ENCODE results near the gene SPATA18. TPM values are rescaled to one million over a fixed set of nuclear protein-coding genes. Genes with fewer than 3 reads are reported as not detected.

The SPATA18 gene
- not detected for total RNA-seq

- DNase-seq, result no peak
These were observed at the start of gene SPATA18 for GRCh38 chr4:52051213-52051614. Gene SPATA18 (plus strand): TSS chr4:52051304. CDS start chr4:52051705, 401 bp downstream.

- DNase-seq, result no peak
These were observed 49.5 kb upstream of the SPATA18 start for GRCh38 chr4:52001616-52002015.

- DNase-seq, result no peak
These were observed 46.7 kb upstream of the SPATA18 start for GRCh38 chr4:52004414-52004813.

- no peak for DNase-seq
These were observed 45.4 kb upstream of the SPATA18 start for GRCh38 chr4:52005604-52006273.

- DNase-seq, result no peak
These were observed 44.2 kb upstream of the SPATA18 start for GRCh38 chr4:52006887-52007286.

GRCh38 chr4:52010986-52011385, 40.1 kb upstream of the SPATA18 start:
- DNase-seq, result no peak

- no peak for DNase-seq
These were observed 38.5 kb upstream of the SPATA18 start for GRCh38 chr4:52012651-52013050.

- DNase-seq, result no peak
These were observed 36.2 kb upstream of the SPATA18 start for GRCh38 chr4:52014903-52015302.

- no peak for DNase-seq
These were observed 35.7 kb upstream of the SPATA18 start for GRCh38 chr4:52015366-52015765.

GRCh38 chr4:52016981-52017380, 34.1 kb upstream of the SPATA18 start:
- DNase-seq, result no peak

- no peak for DNase-seq
These were observed 33.3 kb upstream of the SPATA18 start for GRCh38 chr4:52017814-52018213.

- DNase-seq, result no peak
These were observed 31.0 kb upstream of the SPATA18 start, which contains the start of gene LRRC66 for GRCh38 chr4:52019936-52020657. Gene LRRC66 (minus strand): TSS chr4:52020363. CDS start chr4:52017613, 2,750 bp downstream.

- DNase-seq, result no peak
These were observed 22.1 kb upstream of the SPATA18 start for GRCh38 chr4:52028970-52029369.

- no peak for DNase-seq
These were observed 19.1 kb upstream of the SPATA18 start for GRCh38 chr4:52032005-52032404.

GRCh38 chr4:52035190-52035589, 15.9 kb upstream of the SPATA18 start:
- no peak for DNase-seq

- no peak for DNase-seq
These were observed 14.1 kb upstream of the SPATA18 start for GRCh38 chr4:52036886-52037530.

GRCh38 chr4:52037689-52038102, 13.4 kb upstream of the SPATA18 start:
- no peak for DNase-seq

- DNase-seq, result peak; percentile 52
These were observed 12.8 kb upstream of the SPATA18 start, which contains the start of gene SGCB for GRCh38 chr4:52038103-52038912. Gene SGCB (minus strand): TSS chr4:52038299. CDS start chr4:52038259, 40 bp downstream.

- DNase-seq, result no peak
These were observed 6.1 kb upstream of the SPATA18 start for GRCh38 chr4:52045028-52045427.

GRCh38 chr4:52049266-52049665, 1.8 kb upstream of the SPATA18 start:
- DNase-seq, result no peak

- DNase-seq, result no peak
These were observed 741 bp downstream of the SPATA18 start for GRCh38 chr4:52051615-52052474.

GRCh38 chr4:52052475-52052780, 1.3 kb downstream of the SPATA18 start:
- DNase-seq, result no peak
